Measurements from ENCODE around the gene LMBRD2.
A peak's percentile ranks its signal among the peaks of the same experiment; 100 is the strongest.

Gene LMBRD2

DNA sequence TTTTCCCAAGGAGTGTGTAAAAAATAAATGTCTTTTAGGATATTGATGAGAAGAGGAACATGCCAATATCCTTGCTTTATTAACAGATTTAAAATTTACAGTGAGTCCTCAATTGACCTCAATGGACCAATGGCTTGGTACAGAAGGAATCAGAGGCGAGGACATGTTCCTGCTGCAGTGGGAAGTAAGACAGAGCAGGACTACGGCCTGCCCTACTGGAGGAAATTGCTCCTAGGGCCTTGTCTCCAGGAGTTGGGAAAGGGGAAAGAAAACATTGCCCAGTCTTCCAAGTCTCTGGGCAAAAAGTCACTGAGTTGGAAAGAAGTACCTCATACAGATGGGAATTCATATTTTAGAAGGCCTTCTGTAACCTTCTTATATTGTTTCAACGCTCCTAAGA, 51.9 kb downstream of the LMBRD2 start:
- DNase-seq: no peak

DNA sequence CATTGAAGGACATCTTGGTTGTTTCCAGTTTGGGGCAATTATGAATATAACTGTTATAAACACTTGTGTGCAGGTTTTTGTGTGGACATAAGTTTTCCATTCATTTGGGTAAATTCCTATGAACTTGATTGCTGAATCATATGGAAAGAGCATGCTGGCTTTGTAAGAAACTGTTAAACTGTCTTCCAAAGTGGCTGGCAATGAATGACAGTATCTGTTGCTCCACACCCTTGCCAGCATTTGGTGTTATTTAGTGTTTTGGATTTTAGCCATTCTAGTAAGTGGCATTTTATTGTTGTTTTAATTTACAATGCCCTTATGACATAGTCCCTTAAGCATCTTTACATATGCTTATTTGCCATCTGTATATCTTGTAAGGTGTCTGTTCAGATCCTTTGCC, 55.2 kb downstream of the LMBRD2 start:
- DNase-seq: no peak

DNA sequence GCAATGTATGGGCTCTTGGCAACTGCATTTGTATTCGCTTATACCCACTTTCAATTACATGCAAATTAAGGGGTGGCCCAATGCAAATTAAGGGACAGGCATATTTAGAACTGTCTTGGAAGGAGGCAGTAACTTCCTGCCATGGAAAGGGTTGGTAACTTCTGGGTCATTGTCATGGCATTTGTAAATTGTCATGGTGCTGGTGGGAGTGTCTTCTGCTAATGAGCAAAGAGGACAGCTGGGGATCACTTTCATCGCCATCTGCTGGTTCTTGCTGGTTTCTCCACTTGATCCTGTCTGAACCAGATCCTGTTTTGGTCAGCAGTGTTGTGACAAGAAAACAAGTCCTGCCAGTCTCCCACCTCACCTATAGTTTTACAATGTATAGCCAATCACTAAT, 61.7 kb downstream of the LMBRD2 start:
- peak; percentile 48 for DNase-seq

DNA sequence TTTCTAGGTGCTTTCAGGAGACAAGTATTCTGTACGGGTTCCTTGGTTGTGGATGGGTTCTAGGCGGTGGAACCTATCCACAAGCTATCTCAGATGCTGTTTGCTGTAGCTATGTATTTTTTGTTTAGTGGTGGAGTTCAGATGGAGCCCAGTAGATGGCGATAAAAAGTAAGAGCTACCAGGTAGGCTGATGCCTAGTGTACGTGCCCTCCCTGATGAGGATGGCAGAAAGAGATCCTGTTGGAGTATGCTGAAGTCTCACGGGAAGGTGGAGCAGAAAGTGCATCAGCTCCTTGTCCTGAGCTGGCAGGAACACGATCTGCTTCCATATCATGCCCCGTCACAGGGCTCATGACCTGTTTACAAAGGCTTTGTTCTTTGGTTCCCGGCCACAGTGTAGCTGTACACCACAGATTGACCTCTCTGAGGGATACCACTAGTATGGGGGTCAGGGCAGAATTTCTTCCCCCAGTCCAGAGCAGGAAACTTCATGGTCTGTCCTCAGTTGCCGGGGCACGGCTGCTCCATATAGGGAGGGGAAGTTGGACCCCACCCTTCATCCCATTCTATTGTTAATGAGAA, 72.4 kb downstream of the LMBRD2 start:
- peak; percentile 76 for DNase-seq

DNA sequence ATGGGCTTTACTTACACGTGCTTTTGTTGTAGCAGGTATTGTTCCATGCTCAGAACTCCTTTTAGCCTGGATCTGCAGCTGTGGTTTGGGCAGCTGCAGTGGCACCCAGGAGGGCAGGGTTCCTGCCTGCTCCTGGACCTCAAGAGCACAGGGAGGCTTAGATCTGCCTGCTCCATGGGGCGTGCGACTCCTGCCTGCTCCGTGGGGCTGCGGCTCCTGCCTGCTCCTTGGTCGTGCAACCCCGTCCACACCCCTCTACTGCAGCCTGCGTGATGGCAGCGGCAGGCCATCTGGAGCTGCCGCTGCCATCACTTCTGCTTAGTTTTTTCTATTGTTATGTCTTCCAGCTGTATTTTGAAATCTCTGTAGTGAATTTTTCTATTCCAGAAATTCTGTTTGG, 73.3 kb downstream of the LMBRD2 start:
- DNase-seq: no peak

DNA sequence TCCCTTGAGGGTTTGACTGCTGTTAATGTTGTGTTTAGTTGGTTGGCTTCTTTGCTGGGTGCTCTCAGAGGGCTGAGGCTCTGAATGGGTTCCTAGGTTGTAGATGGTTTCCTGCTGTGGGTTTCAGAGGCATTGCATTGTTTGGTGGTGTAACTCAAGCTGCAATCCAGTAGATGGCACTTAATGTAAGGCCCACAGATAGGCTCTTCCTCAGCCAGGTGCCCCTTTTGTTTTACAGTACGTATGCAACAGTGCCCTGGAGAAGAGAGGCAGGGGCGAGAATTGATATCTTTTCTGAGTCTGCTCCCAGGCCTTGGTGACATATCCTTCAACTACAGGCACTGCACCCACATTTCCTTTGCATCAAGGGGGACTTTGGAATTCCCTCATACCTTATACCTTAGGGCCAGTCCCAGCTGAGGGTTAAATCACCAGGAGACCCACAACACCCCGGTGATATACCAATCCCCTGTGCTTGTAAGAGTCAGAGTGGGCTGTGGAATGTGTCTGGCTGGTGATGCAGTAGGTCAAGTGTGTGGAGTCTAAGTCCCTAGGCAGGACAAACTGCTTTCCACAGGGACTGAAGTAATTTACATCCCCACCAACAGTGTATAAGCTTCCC, 78.0 kb downstream of the LMBRD2 start:
- peak; percentile 35 for DNase-seq

DNA sequence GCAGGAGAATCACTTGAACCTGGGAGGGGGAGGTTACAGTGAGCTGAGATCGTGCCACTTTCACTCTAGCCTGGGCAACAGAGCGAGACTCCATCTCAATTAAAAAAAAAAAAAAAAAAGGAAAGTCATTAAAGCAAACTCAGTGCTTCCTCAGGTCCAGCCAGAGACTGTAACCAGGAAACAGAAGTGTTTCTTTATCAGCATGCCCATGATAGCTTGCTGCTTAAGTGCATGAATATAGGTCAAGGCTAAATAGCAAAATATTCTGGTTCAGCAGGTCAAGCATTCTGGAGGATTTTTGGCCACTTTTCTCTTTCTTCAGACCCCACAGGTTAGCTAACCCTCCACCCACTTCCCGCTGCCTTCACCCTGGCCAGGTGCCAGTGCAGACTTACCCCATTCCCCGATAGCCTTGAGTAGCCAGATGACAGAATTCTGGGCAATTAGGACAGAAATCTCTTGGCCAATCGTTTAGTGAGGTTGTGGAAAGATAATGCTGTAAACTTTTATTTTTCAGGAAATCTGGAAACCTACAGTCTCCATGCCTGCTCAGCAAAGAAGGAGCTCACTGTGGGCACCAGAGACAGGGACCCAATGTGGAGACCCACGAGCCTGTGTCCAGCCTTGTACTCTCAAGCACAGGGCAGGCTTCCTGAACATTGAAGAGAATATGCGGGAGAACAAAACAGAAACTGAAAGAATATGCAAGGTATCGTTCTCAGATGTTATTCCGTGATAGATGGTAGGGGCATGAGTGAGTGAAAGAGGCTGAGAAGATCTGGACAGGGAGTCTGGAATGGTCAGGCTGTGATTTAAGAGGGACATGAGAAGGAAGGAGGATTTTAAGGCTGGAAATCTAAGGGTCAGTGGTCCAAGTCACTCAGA, 80.8 kb downstream of the LMBRD2 start:
- DNase-seq: no peak

DNA sequence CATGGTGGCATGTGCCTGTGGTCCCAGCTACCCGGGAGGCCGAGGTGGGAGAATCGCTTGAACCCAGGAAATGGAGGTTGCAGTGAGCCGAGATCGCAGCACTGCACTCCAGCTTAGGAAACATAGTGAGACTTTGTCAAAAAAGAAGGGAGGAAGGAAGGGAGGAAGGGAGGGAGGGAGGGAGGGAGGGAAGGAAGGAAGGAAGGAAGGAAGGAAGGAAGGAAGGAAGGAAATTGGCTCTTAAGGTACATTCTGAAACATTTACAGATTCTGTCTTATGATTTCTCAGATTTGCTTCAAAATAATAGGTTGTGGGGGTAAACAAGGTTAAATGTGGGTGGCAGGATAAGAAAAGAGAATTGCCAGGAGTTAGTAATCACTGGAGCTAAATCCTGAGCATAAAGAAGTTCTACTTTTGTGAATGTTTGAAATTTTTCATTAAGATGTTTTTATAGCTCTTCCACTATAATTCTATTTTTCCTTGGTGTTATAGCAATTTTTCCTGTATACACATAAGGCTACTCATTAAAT, 82.9 kb downstream of the LMBRD2 start:
- DNase-seq: no peak

DNA sequence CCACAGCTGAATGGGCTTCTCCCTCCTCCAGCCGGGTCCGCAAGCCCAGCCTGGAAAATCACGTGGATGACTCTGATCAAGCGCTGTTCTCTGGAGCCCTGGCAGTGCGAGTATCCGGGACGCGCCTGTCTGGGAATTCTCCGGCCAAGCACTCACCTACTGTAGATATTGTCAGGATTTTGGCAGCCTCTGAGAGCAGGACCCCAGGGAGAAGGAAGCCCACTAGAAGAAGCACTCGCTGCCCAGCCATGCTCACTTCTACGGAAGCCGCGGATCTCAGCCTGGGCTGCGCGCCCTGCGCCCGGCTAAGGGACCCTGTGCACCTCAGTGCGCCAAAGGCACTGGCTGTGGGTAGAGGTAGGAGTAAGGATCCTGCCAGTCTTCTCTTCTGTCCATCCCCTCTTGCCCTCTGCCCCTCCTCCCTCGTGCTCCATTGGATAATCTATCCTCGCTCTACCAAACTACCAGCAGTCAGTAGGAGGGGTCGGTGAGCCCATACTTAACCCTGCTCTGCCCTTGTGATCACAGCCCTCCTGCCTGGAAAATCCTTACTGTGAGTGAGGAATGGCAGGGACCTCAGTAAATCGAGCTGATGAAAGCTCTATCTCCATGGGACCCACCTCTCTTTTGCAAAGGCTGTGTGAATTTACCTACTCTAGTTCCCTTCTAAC, 85.0 kb downstream of the LMBRD2 start, which contains the start of gene UGT3A2:
UGT3A2 (minus strand) TSS at position 343 of the 671 bp plus-strand sequence; CDS start at position 250, 93 bp downstream.
- no peak for DNase-seq

DNA sequence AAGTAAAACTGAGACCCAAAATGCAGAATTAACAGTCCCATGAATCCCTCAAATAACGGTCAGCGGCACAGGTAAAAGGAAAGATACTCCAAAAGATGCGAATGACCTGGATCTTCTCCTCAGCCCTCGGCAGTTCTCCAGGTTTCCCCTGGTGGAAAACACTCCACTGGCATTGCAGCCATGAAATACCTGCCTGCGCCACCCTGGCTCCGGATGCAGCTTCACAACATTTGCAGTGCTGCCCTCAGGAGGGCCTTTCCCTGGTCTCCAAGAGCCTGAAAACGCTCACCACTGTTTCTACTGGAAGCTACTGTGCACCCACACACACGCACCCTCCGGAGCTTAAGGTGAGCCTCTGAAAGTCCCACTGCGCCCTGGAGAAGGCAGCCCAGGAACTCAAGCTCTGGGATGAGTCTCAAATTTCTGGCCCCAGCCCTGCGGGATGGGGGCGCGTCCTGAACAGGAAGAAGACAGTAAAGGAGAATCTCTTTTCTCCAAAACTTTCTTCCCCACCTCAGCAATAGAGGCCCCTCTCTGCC, 85.6 kb downstream of the LMBRD2 start:
- no peak for DNase-seq

DNA sequence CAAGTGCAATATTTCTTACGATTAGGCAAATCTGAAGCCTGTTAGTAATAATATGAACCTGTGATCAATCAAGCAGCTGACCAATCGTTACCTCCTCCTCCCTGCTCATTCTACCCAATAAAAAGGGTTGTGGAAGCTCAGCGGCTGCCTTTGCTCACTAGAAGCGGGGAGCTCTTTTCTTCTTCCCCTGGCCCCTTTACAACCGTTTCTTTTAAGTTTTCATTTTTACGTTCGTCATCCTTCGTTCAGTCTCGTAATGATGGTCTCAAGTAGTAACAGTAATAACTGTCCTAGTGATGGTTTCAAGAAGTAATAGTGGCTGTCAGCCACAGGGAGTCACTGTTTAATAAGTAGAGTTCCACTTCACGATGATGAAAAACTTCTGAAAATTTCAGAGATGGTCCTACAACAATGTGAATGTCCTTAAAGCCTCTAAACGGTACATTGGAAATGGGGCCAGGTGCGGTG, 91.2 kb downstream of the LMBRD2 start:
- DNase-seq: peak; percentile 52

DNA sequence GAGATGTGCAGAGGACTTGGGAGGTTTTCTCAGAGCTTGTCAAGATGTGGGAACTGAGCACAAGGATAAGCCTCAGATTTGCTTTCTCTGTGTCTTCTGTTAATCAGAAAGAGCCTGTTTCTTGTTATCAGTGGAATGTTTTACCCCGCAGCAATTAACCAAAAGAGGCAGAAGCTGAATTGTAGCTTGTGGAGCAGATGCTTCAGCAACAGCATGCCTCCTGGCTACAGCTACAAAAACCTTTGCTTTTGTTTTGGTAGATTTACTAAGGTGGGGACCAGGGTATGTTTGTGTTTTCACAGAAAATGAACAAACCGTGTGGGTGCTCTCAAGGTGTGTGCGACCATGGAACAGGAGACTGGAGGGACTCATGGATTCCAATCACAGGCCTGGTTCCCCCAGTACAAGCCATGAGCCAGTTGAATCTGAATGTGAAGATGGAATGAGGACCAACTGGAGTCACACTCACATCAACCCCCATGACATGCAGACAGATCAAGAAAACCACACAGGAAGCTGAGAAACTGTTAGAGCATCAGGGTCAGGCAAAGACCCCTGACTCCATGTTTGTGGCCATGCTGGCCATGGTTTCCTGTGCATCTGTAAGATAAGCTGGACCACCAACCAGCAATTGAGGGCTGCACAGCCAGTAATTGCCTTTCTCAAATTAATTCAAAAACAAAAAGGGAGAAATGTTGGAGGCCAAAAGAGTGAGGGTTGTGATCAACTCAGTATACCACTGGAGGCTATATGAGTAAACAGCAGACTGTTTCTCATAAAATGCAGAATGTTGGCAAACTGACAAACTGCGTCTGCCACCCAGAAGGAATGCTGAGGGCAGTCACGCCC, 91.9 kb downstream of the LMBRD2 start:
- DNase-seq: peak; percentile 8

DNA sequence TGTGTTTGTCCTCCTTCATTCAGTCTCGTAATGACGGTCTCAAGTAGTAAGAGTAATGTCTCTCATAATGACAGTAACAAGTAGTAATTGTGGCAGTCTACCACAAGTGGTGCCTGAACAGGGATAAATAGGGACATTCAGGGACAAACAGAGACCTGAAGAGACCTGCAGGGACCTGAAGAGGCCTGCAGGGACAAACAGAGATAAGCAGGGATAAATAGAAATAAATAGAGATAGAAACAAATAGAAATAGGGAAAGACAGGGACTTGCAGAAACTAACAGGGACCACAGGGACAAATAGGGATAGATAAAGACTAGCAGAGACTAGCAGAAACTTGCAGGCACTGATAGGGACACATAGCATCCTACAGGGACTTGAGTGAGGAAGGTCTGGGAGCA, 92.9 kb downstream of the LMBRD2 start:
- DNase-seq: no peak

DNA sequence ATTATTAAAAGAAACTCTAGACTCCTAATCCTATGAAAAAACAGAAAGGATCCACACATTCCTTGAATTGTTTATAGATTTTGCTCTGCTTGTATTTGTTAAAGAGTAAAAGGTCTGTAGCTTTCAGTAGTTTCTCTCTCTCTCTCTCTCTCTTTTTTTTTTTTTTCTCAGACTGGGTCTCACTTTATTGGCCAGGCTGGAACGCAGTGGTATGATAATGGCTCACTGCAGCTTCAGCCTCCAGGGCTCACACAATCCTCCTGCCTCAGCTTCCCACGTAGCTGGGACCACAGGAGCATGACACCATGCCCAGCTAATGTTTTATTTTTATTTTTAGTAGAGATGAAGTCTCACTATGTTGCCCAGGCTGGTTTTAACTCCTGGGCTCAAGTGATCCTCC, 94.3 kb downstream of the LMBRD2 start:
- DNase-seq: no peak

DNA sequence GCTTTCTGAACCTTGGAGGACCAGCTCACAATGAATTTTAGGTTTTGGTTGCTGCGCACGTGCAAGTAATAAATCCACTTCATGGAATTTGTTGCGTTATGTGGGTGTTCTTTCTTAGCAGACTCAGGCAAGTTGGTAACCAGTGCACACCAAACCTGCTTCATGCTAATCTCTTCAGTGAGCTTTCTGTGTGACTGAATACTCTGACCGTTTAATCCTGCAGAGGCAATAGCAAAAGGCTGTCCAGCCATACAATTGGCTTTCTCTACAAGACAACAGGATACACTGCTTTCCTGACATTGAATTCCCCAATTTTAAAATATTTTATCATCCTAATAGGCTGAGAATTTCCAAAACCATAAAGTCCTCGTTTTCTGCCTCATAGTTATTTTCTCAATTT, 95.3 kb downstream of the LMBRD2 start:
- DNase-seq: no peak

DNA sequence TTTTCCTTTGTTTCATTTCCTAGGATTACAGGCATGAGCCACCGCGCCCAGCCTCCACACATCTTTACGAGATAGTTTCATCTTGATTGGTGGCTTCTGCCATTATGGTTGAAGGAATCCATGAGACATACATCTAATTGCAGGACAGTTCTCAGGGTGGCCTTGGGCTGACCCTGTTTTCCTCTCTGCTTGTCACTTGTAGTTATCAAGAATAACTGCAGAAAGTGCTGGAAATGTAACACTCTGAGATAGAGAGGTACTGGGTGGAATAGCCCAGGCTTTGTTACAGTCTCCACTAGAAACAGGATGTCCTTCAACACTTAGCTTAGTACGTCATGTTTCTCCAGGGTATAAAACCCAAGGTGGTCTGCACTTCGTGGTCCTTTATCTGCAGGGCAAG, 95.7 kb downstream of the LMBRD2 start:
- DNase-seq: no peak

DNA sequence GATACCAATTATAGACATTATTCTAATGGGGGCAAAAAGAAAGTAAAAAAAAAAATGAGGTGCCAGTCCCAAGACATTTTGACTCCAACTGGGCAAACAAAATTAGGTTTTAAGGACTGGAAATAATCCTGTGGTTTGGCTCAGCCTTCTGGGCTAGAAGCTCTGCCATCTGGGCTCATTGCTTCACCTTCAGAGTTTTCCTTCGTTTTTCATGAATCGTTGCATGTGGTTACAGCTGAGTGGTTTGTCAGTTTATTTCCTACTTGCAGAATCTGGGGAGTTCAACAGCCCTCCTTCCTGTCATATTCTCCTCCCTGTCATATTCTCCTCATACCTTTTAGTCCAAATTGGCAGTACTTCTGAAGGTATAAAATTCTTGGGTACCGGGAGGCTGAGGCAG, 97.0 kb downstream of the LMBRD2 start:
- DNase-seq: peak; percentile 34

DNA sequence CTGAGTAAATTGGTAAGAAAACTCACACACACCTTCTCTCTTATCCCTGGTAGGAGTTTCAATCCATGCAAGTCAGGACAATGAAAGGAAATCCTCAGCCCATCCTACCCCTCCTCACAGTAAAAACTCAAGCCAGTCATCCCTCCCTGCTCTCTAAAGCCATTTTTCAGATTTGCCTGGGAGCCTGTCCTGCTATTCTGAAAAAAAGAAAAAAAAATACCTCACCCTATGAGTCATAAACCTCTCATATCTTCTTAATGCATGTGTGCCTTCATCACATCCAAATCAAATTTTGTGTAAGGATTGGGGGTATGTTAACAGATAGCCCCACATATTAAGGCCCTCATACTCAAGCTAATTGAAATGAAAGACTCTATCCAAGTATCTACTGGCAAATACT, 99.1 kb downstream of the LMBRD2 start:
- DNase-seq: no peak

DNA sequence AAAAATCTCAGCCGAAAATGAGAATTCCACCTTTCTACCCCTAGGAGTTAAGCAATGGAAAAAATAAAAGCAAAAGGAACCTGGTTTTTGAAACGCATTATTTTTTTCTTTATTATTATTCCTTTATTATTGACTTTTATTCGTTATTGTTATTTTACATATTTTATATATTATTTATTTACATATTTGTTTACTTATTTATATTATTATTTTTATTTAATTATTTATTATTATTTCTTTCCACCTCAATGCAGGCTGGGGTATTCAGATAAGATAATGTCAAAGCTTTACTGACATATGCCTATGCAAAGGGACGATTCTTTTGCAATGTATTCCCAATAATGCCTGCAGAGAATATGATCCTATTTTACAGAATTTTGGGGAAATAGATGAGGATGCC, 101.7 kb downstream of the LMBRD2 start:
- DNase-seq: no peak

All from NCI-H1694 treated with DMSO at 0.1 percent for 48 hours (cell line).